Astrocyte (in vitro differentiated cells and primary cell): ENCODE measurements around the gene RPP25L. TPM values are rescaled to one million over a fixed set of nuclear protein-coding genes. Genes with fewer than 3 reads are reported as not detected.

Experiments used
- DNase-seq: peaks from one replicate; pipeline ENCODE4 v3.0.0-alpha.2; 2010; ENCODE audit warnings: low read depth
- FAIRE-seq: peaks from 2 replicates; lab custom pipeline; 2011; peaks lifted over from hg19 to GRCh38; lab: Jason Lieb, UNC
- H2AFZ ChIP-seq: 2 replicates; pipeline ENCODE4 v1.6.0; 2012; ENCODE audit warnings: low read depth, low read length, inconsistent platforms
- H3K27ac ChIP-seq: 2 replicates; pipeline ENCODE4 v1.5.1; 2011; ENCODE audit warnings: low read depth, low read length, inconsistent platforms
- H3K27me3 ChIP-seq: 2 replicates; pipeline ENCODE4 v1.6.0; 2011; ENCODE audit warnings: low read length, inconsistent platforms; ENCODE audit not compliant: insufficient read depth
- H3K36me3 ChIP-seq: 2 replicates; pipeline ENCODE4 v1.5.1; 2011; ENCODE audit warnings: low read length, inconsistent platforms; ENCODE audit not compliant: insufficient read depth
- H3K4me1 ChIP-seq: 2 replicates; pipeline ENCODE4 v1.5.1; 2011; ENCODE audit warnings: low read length, inconsistent platforms; ENCODE audit not compliant: insufficient read depth
- H3K4me2 ChIP-seq: 2 replicates; pipeline ENCODE4 v1.6.0; 2012; ENCODE audit warnings: low read length, inconsistent platforms
- H3K4me3 ChIP-seq: 2 replicates; pipeline ENCODE4 v1.5.1; 2011; ENCODE audit warnings: low read depth, mild to moderate bottlenecking, low read length, inconsistent platforms; ENCODE audit not compliant: insufficient read depth
- H3K79me2 ChIP-seq: 2 replicates; pipeline ENCODE4 v1.6.0; 2012; ENCODE audit warnings: mild to moderate bottlenecking, low read length, inconsistent platforms; ENCODE audit not compliant: insufficient read depth
- H3K9ac ChIP-seq: 2 replicates; pipeline ENCODE4 v1.6.0; 2012; ENCODE audit warnings: mild to moderate bottlenecking, low read length, inconsistent platforms
- H3K9me3 ChIP-seq: 2 replicates; pipeline ENCODE4 v1.5.1; 2012; ENCODE audit warnings: low read depth, mild to moderate bottlenecking, low read length, inconsistent platforms; ENCODE audit not compliant: insufficient read depth
- H4K20me1 ChIP-seq: 2 replicates; pipeline ENCODE4 v1.6.0; 2012; ENCODE audit warnings: low read length, inconsistent platforms; ENCODE audit not compliant: insufficient read depth
- H3K27ac Mint-ChIP-seq: one replicate; pipeline ENCODE4 v1.8.0; 2021; ENCODE audit warnings: mild to moderate bottlenecking, mixed read lengths; ENCODE audit not compliant: unreplicated experiment
- H3K27me3 Mint-ChIP-seq: one replicate; pipeline ENCODE4 v1.8.0; 2021; ENCODE audit warnings: low read depth, mixed read lengths; ENCODE audit not compliant: unreplicated experiment
- H3K36me3 Mint-ChIP-seq: one replicate; pipeline ENCODE4 v1.8.0; 2021; ENCODE audit warnings: low read depth, mixed read lengths; ENCODE audit not compliant: unreplicated experiment
- H3K4me1 Mint-ChIP-seq: one replicate; pipeline ENCODE4 v1.8.0; 2021; ENCODE audit warnings: low read depth, mixed read lengths; ENCODE audit not compliant: unreplicated experiment
- H3K4me3 Mint-ChIP-seq: one replicate; pipeline ENCODE4 v1.8.0; 2021; ENCODE audit warnings: mild to moderate bottlenecking, moderate library complexity, mixed read lengths; ENCODE audit not compliant: unreplicated experiment
- H3K9me3 Mint-ChIP-seq: one replicate; pipeline ENCODE4 v1.8.0; 2021; ENCODE audit warnings: mild to moderate bottlenecking, mixed read lengths; ENCODE audit not compliant: unreplicated experiment
- EZH2 ChIP-seq: IDR thresholded peaks from 2 replicates; pipeline ENCODE4 v1.6.1; 2012; ENCODE audit warnings: mild to moderate bottlenecking, low read length, inconsistent platforms; ENCODE audit not compliant: insufficient read depth
- total RNA-seq: library from RNA; stranded (reverse); gene quantifications from 2 replicates; pipeline ENCODE4 v1.2.1, GENCODE V29; 2021
- TF ChIP-seq, protein P1 (sequence below): IDR thresholded peaks from 2 replicates; pipeline ENCODE4 v1.5.1; 2011; ENCODE audit warnings: low read depth, mild to moderate bottlenecking, inconsistent platforms, low read length, moderate library complexity; ENCODE audit not compliant: insufficient read depth

RPP25L gene
- total RNA-seq, 1 donor from 2014 or later, result 13.9 TPM

DNA sequence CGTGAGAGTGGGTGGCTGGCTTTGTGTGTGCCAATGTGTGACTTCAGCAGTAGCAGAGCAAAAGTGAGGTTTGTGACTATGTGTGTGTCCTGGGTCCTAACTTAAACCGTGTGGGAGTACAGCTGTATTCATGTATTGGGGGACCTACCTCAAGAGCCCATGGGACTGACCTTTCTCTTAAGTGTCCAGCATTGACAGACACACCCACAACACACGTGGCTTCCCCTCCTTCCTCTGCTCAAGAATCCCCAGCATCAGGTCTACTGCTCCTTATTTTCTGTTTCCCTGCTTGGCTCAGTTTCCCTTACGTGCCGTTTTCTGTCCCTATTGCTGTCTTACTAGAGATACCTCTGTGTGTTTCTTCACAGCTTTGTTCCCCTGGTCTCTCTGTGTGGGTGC, 40.7 kb upstream of the RPP25L start:
- TF ChIP-seq, protein P1, sequence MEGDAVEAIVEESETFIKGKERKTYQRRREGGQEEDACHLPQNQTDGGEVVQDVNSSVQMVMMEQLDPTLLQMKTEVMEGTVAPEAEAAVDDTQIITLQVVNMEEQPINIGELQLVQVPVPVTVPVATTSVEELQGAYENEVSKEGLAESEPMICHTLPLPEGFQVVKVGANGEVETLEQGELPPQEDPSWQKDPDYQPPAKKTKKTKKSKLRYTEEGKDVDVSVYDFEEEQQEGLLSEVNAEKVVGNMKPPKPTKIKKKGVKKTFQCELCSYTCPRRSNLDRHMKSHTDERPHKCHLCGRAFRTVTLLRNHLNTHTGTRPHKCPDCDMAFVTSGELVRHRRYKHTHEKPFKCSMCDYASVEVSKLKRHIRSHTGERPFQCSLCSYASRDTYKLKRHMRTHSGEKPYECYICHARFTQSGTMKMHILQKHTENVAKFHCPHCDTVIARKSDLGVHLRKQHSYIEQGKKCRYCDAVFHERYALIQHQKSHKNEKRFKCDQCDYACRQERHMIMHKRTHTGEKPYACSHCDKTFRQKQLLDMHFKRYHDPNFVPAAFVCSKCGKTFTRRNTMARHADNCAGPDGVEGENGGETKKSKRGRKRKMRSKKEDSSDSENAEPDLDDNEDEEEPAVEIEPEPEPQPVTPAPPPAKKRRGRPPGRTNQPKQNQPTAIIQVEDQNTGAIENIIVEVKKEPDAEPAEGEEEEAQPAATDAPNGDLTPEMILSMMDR, result no peak
- TF ChIP-seq EZH2, result no peak
- H2AFZ ChIP-seq, result no peak overlapping the region
- H3K27ac ChIP-seq, result no peak overlapping the region
- no peak for FAIRE-seq
- no peak for DNase-seq
- H4K20me1 ChIP-seq, result no peaks in the 10 kb centered on the region
- Mint-ChIP-seq H3K9me3 (no peaks in the 10 kb centered on the region), H3K27me3 (peaks cover 5% of the 10 kb centered on the region), H3K27ac (peak overlapping the region; percentile 90), H3K4me1 (peaks cover 36% of the 10 kb centered on the region), H3K36me3 (peaks cover 9% of the 10 kb centered on the region), H3K4me3 (peak overlapping the region; percentile 87)
- H3K9ac ChIP-seq, result peak overlapping the region; percentile 60
- H3K9me3 ChIP-seq, result no peaks in the 10 kb centered on the region
- peaks cover 27% of the 10 kb centered on the region for H3K4me1 ChIP-seq
- H3K36me3 ChIP-seq, result no peaks in the 10 kb centered on the region
- peak overlapping the region; percentile 49 for H3K4me3 ChIP-seq
- H3K4me2 ChIP-seq, result peak overlapping the region; percentile 86
- peaks cover 2% of the 10 kb centered on the region for H3K79me2 ChIP-seq
- H3K27me3 ChIP-seq, result no peaks in the 10 kb centered on the region

DNA sequence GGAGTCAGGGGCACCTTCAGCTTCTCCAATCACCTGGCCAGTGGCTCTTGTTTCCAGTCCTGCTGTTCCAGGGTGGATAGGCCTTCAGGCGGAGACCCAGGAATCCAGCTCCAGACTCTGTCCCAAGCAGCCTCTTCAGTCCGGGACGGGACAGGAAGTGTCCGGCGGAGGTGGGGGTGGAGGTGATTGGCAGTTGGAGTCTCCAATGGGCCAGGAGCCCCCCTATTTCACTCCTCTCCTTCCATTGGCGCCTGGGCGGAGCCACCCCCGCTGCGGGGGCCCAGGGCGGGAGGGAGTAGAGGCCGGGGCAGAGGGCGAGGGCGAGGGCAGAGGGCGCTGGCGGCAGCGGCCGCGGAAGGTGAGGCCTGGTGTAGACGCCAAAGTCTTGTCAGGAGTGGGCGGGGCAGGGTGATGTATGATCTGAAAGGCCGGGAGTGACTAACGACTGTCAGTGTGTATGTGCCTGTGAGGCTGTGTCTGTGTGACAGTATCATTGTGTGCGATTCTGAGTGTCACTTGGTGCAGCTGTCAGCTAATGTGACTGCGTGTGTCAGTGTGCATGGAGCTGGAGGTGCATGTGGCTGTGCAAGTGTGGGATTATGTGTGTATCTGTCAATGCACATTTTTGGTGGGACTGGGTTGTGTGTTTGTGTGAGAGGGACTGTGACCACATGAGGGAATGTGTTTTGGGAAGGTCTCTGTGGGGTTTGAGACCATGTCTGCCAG, 40.1 kb upstream of the RPP25L start, which contains the start of gene IL11RA:
TSS of gene IL11RA (plus strand) at position 310 of the 726 bp plus-strand sequence. CDS start 3,033 bp downstream, outside the sequence.
- FAIRE-seq (no peak), DNase-seq (peak; percentile 84)
- H3K79me2 ChIP-seq, result peaks cover 8% of the 10 kb centered on the region
- peak within 1 kb of the TSS; percentile 6 for H3K27ac ChIP-seq
- H3K4me1 ChIP-seq, result peaks cover 32% of the 10 kb centered on the region
- Mint-ChIP-seq H3K4me1 (peaks cover 40% of the 10 kb centered on the region), H3K4me3 (peak within 1 kb of the TSS; percentile 87), H3K36me3 (peaks cover 9% of the 10 kb centered on the region), H3K27me3 (peaks cover 5% of the 10 kb centered on the region), H3K9me3 (no peaks in the 10 kb centered on the region), H3K27ac (peak within 1 kb of the TSS; percentile 90)
- H3K9ac ChIP-seq, result peak within 1 kb of the TSS; percentile 60
- TF ChIP-seq EZH2, result no peak
- TF ChIP-seq, protein P1, result no peak
- H3K9me3 ChIP-seq, result no peaks in the 10 kb centered on the region
- H3K4me2 ChIP-seq, result peak within 1 kb of the TSS; percentile 86
- peak within 1 kb of the TSS; percentile 69 for H2AFZ ChIP-seq
- H4K20me1 ChIP-seq, result peaks cover 4% of the 10 kb centered on the region
- H3K27me3 ChIP-seq, result no peaks in the 10 kb centered on the region
- H3K36me3 ChIP-seq, result no peaks in the 10 kb centered on the region
- peak within 1 kb of the TSS; percentile 49 for H3K4me3 ChIP-seq

DNA sequence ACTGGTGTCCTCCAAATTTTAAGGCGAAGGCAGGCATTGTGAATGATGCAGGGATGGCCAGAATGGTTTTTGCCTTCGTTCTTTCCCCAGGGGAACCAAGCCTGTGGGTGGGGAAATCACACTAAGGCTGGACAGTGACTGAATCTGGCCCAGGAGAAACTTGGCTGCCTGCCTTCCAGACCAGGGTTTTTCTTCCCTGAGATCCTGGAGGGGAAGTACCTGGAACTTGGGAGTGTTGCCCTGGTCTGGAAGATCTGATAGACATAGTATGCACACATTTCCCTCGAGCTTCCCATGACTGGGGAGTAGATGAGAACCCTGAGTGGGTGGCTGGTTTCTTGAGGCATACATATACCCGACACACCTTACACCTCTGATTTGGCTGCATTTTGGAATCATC, 39.4 kb upstream of the RPP25L start:
- H3K27me3 ChIP-seq, result no peaks in the 10 kb centered on the region
- H3K36me3 ChIP-seq, result no peaks in the 10 kb centered on the region
- Mint-ChIP-seq H3K27me3 (peaks cover 3% of the 10 kb centered on the region), H3K4me3 (peak overlapping the region; percentile 87), H3K36me3 (peaks cover 7% of the 10 kb centered on the region), H3K9me3 (no peaks in the 10 kb centered on the region), H3K27ac (no peak overlapping the region), H3K4me1 (peaks cover 40% of the 10 kb centered on the region)
- H3K4me3 ChIP-seq, result peak overlapping the region; percentile 49
- H3K79me2 ChIP-seq, result peaks cover 8% of the 10 kb centered on the region
- H3K27ac ChIP-seq, result no peak overlapping the region
- FAIRE-seq, result no peak
- no peaks in the 10 kb centered on the region for H3K9me3 ChIP-seq
- H2AFZ ChIP-seq, result peak overlapping the region; percentile 69
- H4K20me1 ChIP-seq, result peaks cover 4% of the 10 kb centered on the region
- peak overlapping the region; percentile 60 for H3K9ac ChIP-seq
- peaks cover 38% of the 10 kb centered on the region for H3K4me1 ChIP-seq
- peak; percentile 33 for DNase-seq
- TF ChIP-seq EZH2, result no peak
- TF ChIP-seq, protein P1, result no peak
- peak overlapping the region; percentile 86 for H3K4me2 ChIP-seq
